Chondrocyte (in vitro differentiated cells): Measurements from ENCODE around the gene GAST. TPM values are rescaled to one million over a fixed set of nuclear protein-coding genes. Genes with fewer than 3 reads are reported as not detected.

Experiments
- DNase-seq: peaks from one replicate; pipeline ENCODE4 v3.0.0; 2021; ENCODE audit warnings: mixed read lengths, low spot score
- H3K27ac Mint-ChIP-seq: one replicate; pipeline ENCODE4 v1.8.0; 2021; ENCODE audit warnings: mild to moderate bottlenecking, moderate library complexity, mixed read lengths; ENCODE audit not compliant: unreplicated experiment
- H3K27me3 Mint-ChIP-seq: 2 replicates; pipeline ENCODE4 v1.8.0; 2021; ENCODE audit warnings: low read depth, mixed read lengths
- H3K36me3 Mint-ChIP-seq: 2 replicates; pipeline ENCODE4 v1.8.0; 2021; ENCODE audit warnings: low read depth, mixed read lengths
- H3K4me1 Mint-ChIP-seq: 2 replicates; pipeline ENCODE4 v1.8.0; 2021; ENCODE audit warnings: low read depth, mild to moderate bottlenecking, mixed read lengths
- H3K4me3 Mint-ChIP-seq: one replicate; pipeline ENCODE4 v1.8.0; 2021; ENCODE audit warnings: mild to moderate bottlenecking, moderate library complexity, mixed read lengths; ENCODE audit not compliant: unreplicated experiment
- H3K9me3 Mint-ChIP-seq: 2 replicates; pipeline ENCODE4 v1.8.0; 2021; ENCODE audit warnings: low read depth, mixed read lengths
- CTCF ChIP-seq: fragments of 200-600 bp; sonication (generic); IDR thresholded peaks from 2 replicates; pipeline ENCODE4 v1.5.0; 2021; ENCODE audit warnings: antibody characterized with exemption, mild to moderate bottlenecking, moderate library complexity
- total RNA-seq: library from RNA; stranded (reverse); gene quantifications from 3 replicates; pipeline ENCODE4 v1.2.1, GENCODE V29; 2021

Gene GAST
- total RNA-seq, 1 donor from 2014 or later = not detected

GRCh38 chr17:41736983-41737679, 25.0 kb downstream of the GAST start:
- TF ChIP-seq CTCF = no peak
- Mint-ChIP-seq H3K36me3 (peaks cover 1% of the 10 kb centered on the region), H3K4me1 (peaks cover 6% of the 10 kb centered on the region), H3K27me3 (peaks cover 33% of the 10 kb centered on the region), H3K4me3 (no peak overlapping the region), H3K9me3 (no peaks in the 10 kb centered on the region), H3K27ac (no peak overlapping the region)
- no peak for DNase-seq

GRCh38 chr17:41737680-41738023, 25.5 kb downstream of the GAST start:
- H3K27ac Mint-ChIP-seq = no peak overlapping the region
- H3K4me3 Mint-ChIP-seq = no peak overlapping the region
- no peak for TF ChIP-seq CTCF
- H3K9me3 Mint-ChIP-seq = no peaks in the 10 kb centered on the region
- H3K36me3 Mint-ChIP-seq = peaks cover under 1% of the 10 kb centered on the region
- H3K4me1 Mint-ChIP-seq = peaks cover 6% of the 10 kb centered on the region
- no peak for DNase-seq
- H3K27me3 Mint-ChIP-seq = peaks cover 28% of the 10 kb centered on the region

- no peak overlapping the region for H3K27ac Mint-ChIP-seq
- peak; percentile 99 for TF ChIP-seq CTCF
- no peaks in the 10 kb centered on the region for H3K9me3 Mint-ChIP-seq
- no peak for DNase-seq
- no peak overlapping the region for H3K4me3 Mint-ChIP-seq
- peaks cover 6% of the 10 kb centered on the region for H3K4me1 Mint-ChIP-seq
- H3K27me3 Mint-ChIP-seq = peaks cover 27% of the 10 kb centered on the region
- no peaks in the 10 kb centered on the region for H3K36me3 Mint-ChIP-seq
These were observed 26.1 kb downstream of the GAST start for GRCh38 chr17:41738077-41738800.

- Mint-ChIP-seq H3K4me3 (no peak overlapping the region), H3K27me3 (peaks cover 25% of the 10 kb centered on the region), H3K27ac (no peak overlapping the region), H3K9me3 (no peaks in the 10 kb centered on the region), H3K4me1 (peaks cover 3% of the 10 kb centered on the region), H3K36me3 (no peaks in the 10 kb centered on the region)
- no peak for TF ChIP-seq CTCF
- no peak for DNase-seq
These were observed 26.6 kb downstream of the GAST start for GRCh38 chr17:41738801-41739112.

GRCh38 chr17:41739661-41740352, 27.7 kb downstream of the GAST start:
- TF ChIP-seq CTCF = no peak
- DNase-seq = no peak
- no peak overlapping the region for H3K4me3 Mint-ChIP-seq
- no peaks in the 10 kb centered on the region for H3K9me3 Mint-ChIP-seq
- H3K27ac Mint-ChIP-seq = no peak overlapping the region
- H3K27me3 Mint-ChIP-seq = peaks cover 23% of the 10 kb centered on the region
- H3K4me1 Mint-ChIP-seq = peaks cover 3% of the 10 kb centered on the region
- H3K36me3 Mint-ChIP-seq = no peaks in the 10 kb centered on the region
